ELR (cell line): ENCODE data around the gene OPTC.

Experiments
- DNase-seq: peaks from one replicate; pipeline ENCODE4 v3.0.0-alpha.2; 2015; ENCODE audit warnings: low read depth

The OPTC gene

DNA sequence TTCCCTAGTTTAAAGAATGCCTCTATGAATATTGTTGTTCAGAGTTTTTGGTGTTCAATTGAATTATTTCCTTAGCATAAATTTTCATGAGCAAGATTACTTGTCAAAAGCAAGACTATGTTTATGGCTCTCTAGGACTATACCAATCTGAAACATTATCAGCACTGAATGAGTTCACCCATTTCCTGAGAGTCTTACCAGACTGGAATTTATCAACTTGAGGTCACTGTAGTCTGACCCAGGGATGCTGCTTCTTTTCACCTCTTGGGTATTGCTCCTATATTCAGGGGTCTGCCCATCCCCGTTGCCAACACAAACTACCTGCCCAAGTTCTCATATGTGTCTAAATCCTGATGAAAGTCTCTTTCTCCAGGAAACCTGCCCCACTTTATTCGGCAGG lies 42.6 kb downstream of the OPTC start:
- peak; percentile 63 for DNase-seq

DNA sequence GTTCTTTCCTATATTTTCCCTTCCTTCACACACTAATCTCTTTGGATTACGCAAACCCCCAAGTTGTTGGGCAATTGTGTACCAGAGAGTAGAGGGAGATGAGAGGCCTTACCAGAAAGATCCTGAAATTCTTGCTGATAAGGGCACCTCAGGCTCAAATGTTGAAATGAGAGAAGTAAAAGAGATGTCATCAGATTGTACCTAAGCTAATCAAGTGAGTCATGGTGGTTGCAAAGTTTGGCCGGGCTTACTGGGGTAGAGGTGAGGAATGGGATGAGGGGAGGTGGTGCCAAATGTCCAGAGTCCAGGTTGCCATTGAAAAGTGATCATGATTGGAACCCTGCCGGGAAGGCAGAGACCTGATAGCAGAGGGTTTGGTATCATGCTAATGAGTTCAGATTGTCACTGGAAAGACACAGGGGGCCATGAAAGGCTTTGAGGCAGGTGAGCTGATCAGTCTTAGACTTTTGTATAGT lies 43.1 kb downstream of the OPTC start:
- DNase-seq, result peak; percentile 49

DNA sequence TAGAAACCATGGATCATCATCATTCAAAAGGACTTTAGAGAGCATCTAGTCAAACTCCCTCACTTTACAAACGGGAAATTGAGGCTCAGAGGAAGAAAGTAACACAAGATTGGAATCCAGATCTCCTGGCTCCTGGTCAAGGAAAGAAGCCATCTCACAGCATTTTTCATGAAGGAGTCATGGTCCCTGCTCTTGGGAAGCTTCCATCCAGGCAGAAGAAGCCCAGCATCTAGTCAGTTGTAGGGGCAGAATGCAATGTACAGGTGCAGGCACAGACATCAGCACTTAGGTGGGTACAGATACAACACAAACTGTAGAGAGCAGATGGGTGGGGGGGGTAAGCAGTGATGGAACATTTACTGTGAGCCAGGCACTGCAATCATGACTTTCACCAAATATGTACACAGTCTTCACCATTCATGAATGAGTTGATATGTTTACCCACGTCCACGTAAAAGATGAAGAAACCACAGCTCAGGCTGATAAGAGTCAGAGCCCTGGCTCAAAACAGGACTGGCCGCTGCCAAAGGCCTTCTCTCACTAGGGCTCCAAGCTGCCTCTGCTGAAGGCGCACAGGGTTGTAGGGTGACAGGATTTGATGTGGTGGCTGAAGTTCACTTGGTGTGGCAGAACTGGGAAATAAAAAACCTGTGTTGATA lies 44.0 kb downstream of the OPTC start:
- DNase-seq, result peak; percentile 20

DNA sequence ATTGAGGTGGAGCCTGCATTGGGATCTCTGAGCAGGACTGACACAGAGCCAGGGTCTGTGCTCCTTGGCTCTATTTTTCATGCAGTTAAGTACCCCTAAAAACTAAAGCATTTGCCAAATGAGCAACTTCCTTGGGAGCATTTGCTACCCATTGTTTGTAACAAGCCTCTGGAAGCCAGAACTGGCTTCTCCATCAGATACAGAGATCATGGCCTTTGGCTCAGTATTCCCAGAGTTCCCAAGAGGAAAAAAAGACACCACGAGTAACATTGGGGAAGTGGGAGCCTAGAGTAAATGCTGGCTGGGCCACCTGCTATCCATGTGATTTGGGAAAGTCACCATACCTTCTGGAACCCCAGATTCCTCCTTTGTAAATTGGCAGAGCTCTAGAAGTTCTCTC lies 44.8 kb downstream of the OPTC start:
- DNase-seq, result no peak

DNA sequence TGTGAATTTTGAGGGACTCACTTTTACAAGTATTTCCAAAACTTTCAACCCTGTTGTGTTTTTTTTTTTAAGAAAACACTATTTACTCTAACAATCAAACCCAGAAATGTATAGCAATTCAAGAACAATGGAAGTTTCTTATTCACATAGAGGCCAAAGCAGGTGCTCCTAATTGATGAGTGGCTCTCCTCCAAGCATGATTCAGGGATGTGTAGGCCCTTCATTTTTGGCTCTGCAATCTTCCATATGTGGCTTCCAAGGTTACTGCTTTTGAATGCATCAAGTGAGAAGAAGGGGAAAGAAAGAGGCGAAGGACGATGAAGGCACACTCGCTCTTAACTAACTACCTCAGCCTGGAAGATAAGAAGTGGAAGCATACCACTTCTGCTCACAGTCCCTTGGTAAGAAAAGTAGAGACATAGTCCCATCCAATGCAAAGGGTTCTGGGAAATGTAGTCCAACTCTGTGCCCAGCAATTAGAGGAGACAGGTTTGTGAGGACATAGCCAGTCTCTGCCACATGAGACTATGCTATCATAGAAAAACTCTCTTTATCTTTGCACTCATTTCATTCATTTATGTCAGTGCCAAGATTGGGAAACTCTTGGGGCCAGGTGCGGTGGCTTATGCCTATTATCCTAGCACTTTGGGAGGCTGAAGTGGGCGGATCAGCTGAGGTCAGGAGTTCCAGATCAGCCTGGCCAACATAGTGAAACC lies 46.0 kb downstream of the OPTC start:
- DNase-seq, result no peak

DNA sequence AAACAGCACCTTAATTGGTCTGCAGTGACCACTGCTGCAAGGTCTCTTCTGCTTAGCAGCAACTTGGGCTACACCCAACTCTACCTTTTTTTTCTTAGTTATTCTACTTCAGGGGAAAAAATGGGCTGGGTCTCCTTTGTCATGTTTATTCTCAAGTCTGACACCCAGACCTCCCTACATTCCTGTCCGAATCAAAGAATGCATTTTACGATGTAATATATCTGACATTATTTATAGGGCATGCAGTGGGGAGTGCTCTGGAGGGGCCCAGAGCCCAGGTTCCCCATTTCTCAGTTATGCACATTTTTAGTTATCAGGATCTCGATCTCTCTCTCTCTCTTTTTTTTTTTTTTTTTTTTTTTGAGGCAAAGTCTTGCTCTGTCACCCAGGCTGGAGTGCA lies 50.5 kb downstream of the OPTC start:
- DNase-seq, result no peak

DNA sequence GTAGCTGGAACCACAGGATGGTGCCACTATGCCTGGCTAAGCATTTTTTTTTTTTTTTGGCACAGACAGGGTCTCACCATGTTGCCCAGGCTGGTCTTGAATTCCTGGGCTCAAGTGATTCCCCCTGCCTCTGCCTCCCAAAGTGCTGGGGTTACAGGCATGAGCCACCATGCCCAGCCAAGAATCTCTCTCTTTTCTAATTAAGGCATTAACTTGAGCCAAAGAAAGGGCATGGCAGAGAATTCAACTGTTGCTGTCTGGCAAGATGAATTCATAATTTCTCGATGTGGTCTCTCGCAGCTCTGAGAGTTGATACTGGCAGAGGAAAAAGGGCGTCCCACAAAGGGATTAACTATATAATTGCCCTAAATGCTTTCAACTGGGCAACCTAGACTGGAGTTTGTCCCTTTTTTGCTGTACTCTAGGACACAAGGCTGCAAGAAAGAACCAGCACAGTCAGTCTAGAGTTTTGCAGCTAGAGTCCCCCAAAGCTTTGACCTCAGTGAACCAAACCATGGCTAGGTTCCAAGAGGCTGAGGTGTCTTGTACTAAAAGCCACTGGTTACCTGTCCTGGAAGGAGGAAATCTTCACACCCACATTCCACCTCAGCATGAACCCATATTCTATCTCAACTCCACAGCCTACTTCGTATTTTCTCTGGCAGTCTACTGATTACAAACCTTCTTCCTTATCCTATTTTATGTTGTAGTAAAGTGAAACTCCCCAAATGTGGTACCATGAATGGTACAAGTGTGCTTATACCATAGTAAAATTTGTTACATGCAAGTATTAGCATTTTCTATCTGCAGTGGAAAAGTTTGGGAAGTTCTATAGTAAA lies 51.2 kb downstream of the OPTC start:
- DNase-seq, result no peak

DNA sequence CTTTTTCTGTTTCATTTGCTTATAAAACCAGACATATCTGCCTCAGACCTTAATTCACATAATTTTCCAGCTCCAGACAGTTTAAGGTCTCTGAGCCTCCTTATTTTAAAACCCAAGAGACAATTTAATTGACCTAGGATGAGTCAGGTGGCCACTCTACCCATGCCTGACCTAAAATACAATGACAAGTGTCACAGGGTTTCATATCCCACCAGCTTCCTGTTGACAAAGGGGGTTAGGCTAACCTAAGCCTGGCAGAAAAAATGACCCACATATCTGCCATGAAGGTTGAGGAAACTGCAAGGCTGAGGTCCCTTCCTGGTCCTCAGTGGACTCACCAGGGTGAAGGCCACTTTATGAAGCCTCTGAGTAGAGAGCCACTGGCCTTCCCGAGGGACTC lies 52.3 kb downstream of the OPTC start:
- DNase-seq, result no peak

DNA sequence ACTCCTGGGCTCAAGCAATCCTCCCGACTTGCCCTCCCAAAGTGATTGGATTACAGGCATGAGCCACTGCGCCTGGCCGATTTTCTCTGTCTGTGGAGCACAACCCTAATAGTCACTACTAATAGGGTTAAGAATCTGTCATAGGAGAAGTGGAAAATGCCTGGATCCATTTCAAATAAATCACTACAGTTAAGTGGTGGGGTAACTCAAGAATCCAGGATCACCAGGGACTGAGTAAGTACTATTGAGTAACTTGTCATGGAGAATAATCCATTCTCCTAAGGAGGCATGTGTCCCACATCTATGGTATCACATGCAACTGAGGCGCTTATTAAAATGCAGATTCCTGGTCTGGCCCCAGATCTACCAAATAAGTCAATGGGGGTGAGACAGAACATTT lies 53.2 kb downstream of the OPTC start:
- DNase-seq, result no peak

DNA sequence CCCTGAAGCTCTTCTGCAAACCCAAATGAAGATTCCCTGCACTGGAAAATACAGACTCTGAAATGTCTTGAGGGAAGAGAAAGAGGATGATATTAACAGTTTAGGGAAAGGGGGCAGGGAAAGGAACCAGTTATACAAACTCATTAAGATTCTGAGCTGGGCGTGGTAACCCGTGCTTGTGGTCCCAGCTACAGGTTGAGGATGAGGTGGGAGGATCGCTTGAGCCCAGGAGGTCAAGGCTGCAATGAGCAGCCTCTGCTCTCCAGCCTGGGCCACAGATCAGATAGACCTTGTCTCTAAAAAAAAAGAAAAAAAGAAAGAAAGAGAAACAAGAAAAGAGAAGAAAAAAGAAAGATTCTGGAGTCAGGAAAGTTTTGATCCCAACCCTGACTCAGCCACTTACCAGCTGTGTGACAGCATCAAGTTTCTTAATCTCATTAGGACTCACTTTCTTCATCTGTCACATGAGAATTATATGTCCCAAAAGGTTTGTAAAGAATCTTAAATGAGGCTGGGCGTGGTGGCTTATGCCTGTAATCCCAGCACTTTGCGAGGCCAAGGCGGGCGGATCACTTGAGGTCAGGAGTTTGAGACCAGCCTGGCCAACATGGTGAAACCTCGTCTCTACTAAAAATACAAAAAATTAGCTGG lies 53.9 kb downstream of the OPTC start:
- DNase-seq, result no peak

DNA sequence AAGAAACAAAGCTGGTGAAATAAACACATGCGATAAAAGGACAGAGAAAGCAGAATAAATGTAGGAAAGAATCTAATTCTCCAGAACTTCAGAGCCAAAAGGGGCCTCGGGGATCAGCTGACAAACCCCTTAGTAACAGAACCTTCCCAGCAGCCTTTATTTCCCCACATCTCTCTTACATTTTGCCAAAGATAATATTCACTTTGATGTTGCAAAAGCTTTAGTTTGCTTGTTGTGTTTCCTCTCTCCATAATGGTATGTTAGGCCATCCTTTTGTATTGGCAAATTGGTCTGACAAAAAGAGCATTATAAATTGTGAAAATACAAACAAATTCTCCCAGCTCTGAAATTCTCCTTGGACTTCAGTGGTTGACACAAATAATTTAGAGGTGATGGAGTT lies 54.9 kb downstream of the OPTC start:
- no peak for DNase-seq

DNA sequence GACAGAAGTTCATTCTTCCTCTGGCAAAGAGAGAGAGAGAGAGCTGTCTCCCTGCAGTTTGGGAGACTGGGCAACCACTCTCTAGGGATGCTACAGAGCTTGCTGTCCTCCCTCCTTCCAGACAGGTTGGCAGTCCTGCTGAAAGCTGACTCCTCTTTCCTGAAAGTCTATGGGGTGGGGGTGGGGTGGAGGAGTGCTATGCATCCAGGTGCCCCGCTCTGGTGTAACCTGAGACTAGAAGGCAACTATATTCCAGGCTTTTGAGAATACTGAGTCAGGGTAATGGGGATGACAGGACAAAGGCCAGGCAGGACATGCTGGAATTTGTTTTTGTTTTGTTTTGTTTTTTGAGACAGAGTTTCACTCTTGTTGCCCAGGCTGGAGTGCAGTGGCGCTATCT lies 55.4 kb downstream of the OPTC start:
- no peak for DNase-seq

DNA sequence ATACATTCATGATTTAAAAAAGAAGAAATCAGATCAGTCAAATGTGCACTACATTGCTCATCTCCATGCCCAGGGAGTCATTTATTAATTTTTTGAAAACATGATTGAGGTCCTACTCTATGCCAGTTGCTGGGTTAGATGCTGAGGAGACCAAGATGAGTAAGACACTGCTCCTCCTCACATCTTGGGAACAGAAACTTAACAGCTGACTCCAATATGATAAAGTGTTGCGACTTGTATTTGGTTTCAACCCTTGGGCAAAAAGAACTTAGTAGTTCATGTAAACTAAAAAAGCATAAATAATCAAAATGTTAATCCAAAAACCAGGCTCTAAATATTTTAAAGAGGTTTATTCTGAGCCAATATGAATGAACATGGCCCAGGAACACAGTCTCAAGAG lies 56.9 kb downstream of the OPTC start:
- no peak for DNase-seq

DNA sequence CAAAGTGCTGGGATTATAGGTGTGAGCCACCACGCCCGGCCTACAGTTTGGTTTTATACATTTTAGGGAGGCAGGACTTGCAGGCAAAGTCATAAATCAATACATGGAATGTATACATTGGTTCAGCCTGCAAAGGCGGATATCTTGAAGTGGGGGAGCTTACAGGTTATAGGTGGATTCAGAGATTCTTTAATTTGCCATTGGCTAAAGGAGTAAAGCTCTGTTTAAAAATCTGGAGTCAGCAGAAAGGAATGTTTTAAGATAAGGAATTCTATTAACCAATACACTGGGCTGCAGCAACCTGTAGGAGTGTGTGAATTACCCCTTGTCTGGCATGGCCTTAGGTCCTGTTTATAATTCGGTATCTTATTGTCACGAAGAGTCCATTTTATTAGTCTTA lies 57.6 kb downstream of the OPTC start:
- no peak for DNase-seq

DNA sequence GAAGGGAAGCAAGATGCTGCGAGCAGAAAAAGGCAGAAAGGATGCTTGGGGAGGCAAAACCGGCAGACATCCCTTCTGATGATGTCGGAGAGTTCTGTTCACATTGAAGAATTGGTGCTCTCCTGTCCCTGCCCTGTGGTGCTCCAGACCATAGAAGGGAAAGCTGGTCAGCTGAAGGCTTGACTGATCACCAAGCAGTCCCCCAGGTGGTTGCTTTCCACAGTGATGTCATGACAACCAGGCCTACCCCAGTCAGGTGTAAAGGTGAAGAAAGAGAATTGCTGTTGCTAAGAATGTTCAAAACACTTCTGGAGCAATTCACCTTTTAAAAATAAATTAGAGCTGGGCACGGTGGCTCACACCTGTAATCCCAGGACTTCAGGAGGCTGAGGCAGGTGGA lies 59.5 kb downstream of the OPTC start:
- DNase-seq, result no peak

DNA sequence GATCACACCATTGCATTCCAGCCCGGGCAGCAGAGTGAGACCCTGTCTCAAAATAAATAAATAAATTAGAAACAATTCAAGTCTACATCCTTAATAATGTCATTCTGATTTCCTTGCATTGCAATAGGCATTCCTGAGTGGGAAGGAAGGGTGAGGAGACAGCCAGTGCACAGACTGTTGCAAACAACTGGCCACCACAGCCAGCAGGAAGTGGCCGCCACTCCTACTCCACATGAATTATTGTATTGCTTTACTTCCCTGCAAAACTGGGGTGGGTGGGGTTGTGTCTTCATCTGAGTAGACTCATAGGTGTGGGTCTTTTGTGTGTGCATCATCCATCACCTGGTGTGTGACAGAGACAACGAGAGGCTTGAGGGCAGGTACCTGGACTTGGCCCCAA lies 60.1 kb downstream of the OPTC start:
- no peak for DNase-seq

DNA sequence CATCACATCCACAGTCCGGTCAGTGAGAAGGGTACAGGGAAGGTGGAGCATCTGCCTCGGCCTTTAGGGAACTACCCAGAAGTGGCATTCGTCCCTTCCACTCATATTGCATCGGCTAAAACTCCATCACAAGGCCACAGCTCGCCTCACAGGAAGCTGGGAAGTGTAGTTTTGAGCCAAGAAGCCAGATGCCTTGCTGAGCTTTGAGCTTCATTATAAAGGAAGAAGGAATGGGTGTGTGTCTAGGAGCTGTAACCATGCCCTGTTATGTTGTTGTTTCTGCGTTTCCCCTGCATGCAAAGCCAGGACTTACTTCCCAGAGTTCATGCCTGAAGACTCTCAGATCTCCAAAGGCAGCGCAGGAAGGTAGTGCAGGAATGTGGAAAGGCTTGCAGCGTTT lies 61.1 kb downstream of the OPTC start:
- no peak for DNase-seq

DNA sequence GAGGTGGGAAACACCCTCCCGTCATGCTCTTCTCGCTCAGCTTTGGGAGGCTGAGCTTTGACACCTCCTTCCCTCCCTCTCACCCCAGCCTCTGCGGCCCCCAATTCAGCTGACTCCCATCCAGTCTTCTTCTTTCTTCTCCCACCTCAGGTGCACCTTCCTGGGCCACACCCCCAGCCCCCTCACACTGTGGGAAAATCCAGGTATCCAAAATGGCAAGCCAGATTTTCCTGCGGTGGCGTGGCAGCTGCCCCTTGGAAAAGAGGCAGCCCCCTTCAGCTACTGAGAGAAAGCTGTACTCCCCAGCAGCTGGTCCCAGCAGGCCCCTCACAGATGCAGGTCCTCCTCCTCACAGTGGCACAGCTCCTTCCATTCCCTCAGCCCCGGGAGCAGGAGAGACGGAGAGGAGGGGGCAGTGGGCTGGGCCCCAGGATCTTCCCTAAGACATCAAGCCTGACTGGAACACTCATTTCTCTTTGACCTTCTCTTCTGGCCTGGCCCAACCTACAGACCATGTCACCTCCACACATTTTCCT lies 61.6 kb downstream of the OPTC start:
- DNase-seq, result no peak

DNA sequence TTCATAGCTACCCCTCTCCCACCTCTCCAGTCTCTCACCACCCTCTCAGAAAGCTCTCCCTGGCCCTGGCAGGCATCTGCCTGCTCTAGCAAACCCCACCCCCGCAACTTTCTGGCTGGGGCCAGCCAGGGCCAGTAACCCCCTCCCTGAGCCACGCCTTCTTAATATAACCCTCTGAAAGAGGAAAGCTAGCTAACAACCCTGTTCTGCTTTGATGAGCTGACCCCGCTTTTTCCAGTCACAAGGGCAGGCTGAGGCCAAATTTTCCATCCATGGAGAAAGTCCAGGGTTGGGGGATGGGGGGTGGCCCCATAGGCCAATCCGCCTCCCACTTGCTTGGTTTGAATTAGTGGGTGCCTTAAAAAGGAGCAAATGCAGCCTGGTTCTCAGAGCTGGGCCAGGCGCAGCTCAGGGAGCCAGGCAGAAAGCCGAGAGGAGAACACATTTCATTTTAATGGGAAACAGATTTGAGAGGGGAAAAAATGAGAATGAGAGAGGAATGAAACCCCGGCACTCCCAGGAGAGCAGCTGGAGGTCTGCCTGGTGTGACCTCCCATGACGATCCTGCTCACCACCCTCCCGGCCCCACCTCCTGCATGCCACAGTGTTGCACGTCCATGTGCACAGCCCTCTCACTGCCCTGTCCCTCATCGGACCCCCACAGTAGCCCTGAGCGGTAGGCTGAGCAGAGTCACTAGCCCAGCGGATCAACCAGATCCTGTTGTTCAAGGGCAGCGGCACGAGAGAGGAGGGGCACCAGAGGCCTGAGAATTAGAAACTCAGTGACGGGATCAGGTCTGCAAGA lies 62.3 kb downstream of the OPTC start:
- peak; percentile 56 for DNase-seq

DNA sequence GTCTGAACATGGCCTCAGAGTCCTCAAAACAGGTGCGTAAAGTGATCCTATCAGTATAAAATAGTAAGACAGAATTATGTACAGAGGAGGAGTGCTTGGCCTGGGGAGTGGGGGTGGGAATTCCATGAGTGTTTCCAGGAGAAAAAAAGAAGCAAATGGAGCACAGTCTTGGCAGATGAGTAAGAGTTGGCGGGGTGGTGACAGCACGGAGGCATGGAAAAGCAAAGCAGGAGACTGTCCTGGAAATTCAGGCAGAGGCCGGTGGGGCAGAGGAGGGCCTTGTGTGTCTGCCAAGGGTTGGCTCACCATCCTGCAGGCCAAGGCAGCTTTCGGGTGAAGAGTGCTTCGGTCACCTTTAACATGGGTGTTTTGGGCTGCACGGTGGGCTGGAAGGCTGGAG lies 63.4 kb downstream of the OPTC start:
- peak; percentile 86 for DNase-seq

DNA sequence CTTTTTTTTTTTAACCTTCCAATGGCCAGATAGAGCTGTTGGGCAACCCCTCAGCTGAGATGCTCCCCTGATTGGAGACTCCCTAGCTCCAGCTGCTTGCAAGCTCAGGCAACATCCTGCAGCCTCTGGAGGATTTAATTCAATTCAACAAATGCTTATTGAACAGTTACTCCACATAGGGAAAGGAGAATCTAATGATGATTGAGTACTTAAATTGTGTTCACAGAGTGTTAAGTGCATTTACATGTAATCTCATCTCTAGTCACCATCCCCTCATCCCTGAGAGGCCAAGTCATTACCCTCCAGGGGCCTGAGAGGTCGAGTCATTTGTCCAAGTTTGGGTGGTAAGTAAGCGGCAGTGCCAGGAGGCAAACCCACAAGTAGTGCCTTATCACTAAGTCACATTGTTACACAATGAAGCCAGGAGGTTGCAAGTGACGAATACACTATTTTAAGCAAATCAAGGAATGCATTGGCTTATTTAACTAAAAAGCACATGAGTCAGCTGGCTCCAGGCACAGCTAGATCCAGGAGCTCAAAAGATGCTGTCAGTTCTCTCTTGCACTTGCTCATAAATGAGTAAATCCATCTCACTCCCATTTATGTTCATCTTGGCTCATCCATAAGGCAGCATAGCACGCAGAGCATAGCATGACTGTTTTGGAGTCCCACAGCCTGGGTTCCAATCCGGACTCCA lies 64.3 kb downstream of the OPTC start:
- DNase-seq, result peak; percentile 100
